H1 (cell line): ENCODE results near the gene ALDH4A1. TPM values are rescaled to one million over a fixed set of nuclear protein-coding genes. Genes with fewer than 3 reads are reported as not detected.

Experiments used
- CTCF ChIA-PET: fragments of 300-600 bp; sonication (Branson Sonifier 250); formaldehyde crosslinking; loops from one replicate; lab custom pipeline; 2021; ENCODE audit not compliant: partially characterized antibody; lab: Charles Lee
- POLR2A ChIA-PET: fragments of 300-600 bp; sonication (Branson Sonifier 250); formaldehyde crosslinking; loops from one replicate; lab custom pipeline; 2021; ENCODE audit warnings: inconsistent platforms; ENCODE audit not compliant: partially characterized antibody; lab: Charles Lee
- DNase-seq, 2 experiments: peaks; one replicate each; pipeline versions ENCODE4 v3.0.0 to v3.0.0-alpha.2; 2010 to 2022; ENCODE audit warnings: low spot score in 2 of 2, low read depth in 1 of 2, mixed read lengths in 1 of 2
- FAIRE-seq: peaks from 2 replicates; lab custom pipeline; 2011; peaks lifted over from hg19 to GRCh38; lab: Jason Lieb, UNC
- H2AFZ ChIP-seq: 2 replicates; pipeline ENCODE4 v1.8.1; 2012; ENCODE audit warnings: low read length, inconsistent platforms
- H2AK5ac ChIP-seq: 2 replicates; pipeline ENCODE4 v1.6.1; 2013; ENCODE audit warnings: low read depth, low read length
- H2BK120ac ChIP-seq: replicated peaks from 2 replicates; pipeline ENCODE3; 2013; ENCODE audit warnings: low read depth, low read length, inconsistent platforms
- H2BK12ac ChIP-seq: 2 replicates; pipeline ENCODE4 v1.6.1; 2013; ENCODE audit warnings: low read depth, low read length
- H2BK15ac ChIP-seq: 2 replicates; pipeline ENCODE4 v1.6.1; 2013; ENCODE audit warnings: low read length
- H2BK20ac ChIP-seq: 2 replicates; pipeline ENCODE4 v1.6.1; 2013; ENCODE audit warnings: low read length
- H2BK5ac ChIP-seq: 2 replicates; pipeline ENCODE4 v1.6.1; 2013; ENCODE audit warnings: low read depth, low read length
- H3K14ac ChIP-seq: 2 replicates; pipeline ENCODE4 v1.6.1; 2013; ENCODE audit warnings: inconsistent platforms; ENCODE audit not compliant: insufficient read length
- H3K18ac ChIP-seq: 2 replicates; pipeline ENCODE4 v1.6.1; 2013; ENCODE audit warnings: low read length; ENCODE audit errors: extremely low read depth
- H3K23ac ChIP-seq: 2 replicates; pipeline ENCODE4 v1.6.1; 2013; ENCODE audit warnings: inconsistent platforms; ENCODE audit not compliant: insufficient read length
- H3K23me2 ChIP-seq: 2 replicates; pipeline ENCODE4 v1.6.1; 2013; ENCODE audit warnings: low read depth, low read length
- H3K27ac ChIP-seq: 2 replicates; pipeline ENCODE4 v1.6.1; 2011; ENCODE audit warnings: low read depth, low read length, inconsistent platforms
- H3K27me3 ChIP-seq, 4 experiments: replicated peaks in 1 of 4; 1 replicate in 1 of 4; 2 replicates in 3 of 4; pipeline versions ENCODE4 v1.6.1 to v1.8.1; 2011 to 2013; ENCODE audit warnings: low read length in 3 of 4, mild to moderate bottlenecking in 3 of 4, inconsistent platforms in 2 of 4, mixed read lengths in 2 of 4, moderate library complexity in 1 of 4; ENCODE audit not compliant: control insufficient read depth in 3 of 4, insufficient read depth in 3 of 4; ENCODE audit errors: extremely low read depth in 1 of 4
- H3K36me3 ChIP-seq, 4 experiments: 2 replicates each; pipeline versions ENCODE4 v1.6.1 to v1.8.1; 2011 to 2013; ENCODE audit warnings: mild to moderate bottlenecking in 4 of 4, low read length in 3 of 4, moderate library complexity in 2 of 4, control low read depth in 1 of 4, inconsistent platforms in 1 of 4; ENCODE audit not compliant: insufficient read depth in 4 of 4, control insufficient read depth in 2 of 4
- H3K4ac ChIP-seq: replicated peaks from 2 replicates; pipeline ENCODE3; 2013; ENCODE audit warnings: low read length, low read depth, mixed read lengths, inconsistent platforms; ENCODE audit not compliant: insufficient read length
- H3K4me1 ChIP-seq, 4 experiments: replicated peaks in 1 of 4; 1 replicate in 1 of 4; 2 replicates in 3 of 4; pipeline versions ENCODE4 v1.6.1 to v1.8.1; 2011 to 2013; ENCODE audit warnings: low read length in 3 of 4, inconsistent platforms in 2 of 4, mixed read lengths in 1 of 4; ENCODE audit not compliant: insufficient read depth in 4 of 4, control insufficient read depth in 3 of 4
- H3K4me2 ChIP-seq, 2 experiments: 2 replicates each; pipeline versions ENCODE4 v1.6.1 to v1.8.1; 2011 to 2013; ENCODE audit warnings: low read depth in 2 of 2, low read length in 2 of 2, control low read depth in 1 of 2, inconsistent platforms in 1 of 2, mild to moderate bottlenecking in 1 of 2; ENCODE audit not compliant: insufficient read depth in 1 of 2
- H3K4me3 ChIP-seq, 4 experiments: fragments of 200-600, 300-600 bp in 1 of 4; sonication (generic), shearing (Covaris generic), sonication (Bioruptor Twin) in 1 of 4; 2 replicates each; pipeline versions ENCODE4 v1.5.1 to v1.8.1; 2011 to 2016; ENCODE audit warnings: low read length in 4 of 4, low read depth in 3 of 4, control low read depth in 2 of 4, inconsistent platforms in 2 of 4, mild to moderate bottlenecking in 2 of 4, mixed read lengths in 1 of 4, moderate library complexity in 1 of 4; ENCODE audit not compliant: insufficient read depth in 2 of 4; ENCODE audit errors: extremely low read depth in 1 of 4
- H3K56ac ChIP-seq: replicated peaks from 2 replicates; pipeline ENCODE3; 2013; ENCODE audit warnings: low read depth, mild to moderate bottlenecking, mixed read lengths, low read length, inconsistent platforms; ENCODE audit not compliant: insufficient read length
- H3K79me1 ChIP-seq: 2 replicates; pipeline ENCODE4 v1.6.1; 2013; ENCODE audit warnings: low read depth, low read length, control low read depth
- H3K79me2 ChIP-seq, 2 experiments: 2 replicates each; pipeline versions ENCODE4 v1.6.1 to v1.8.1; 2012 to 2013; ENCODE audit warnings: low read length in 2 of 2, mild to moderate bottlenecking in 2 of 2, inconsistent platforms in 1 of 2; ENCODE audit not compliant: insufficient read depth in 2 of 2, control insufficient read depth in 1 of 2
- H3K9ac ChIP-seq, 4 experiments: replicated peaks in 1 of 4; 1 replicate in 1 of 4; 2 replicates in 3 of 4; pipeline versions ENCODE4 v1.6.1 to v1.8.1; 2011 to 2013; ENCODE audit warnings: low read depth in 3 of 4, low read length in 3 of 4, control low read depth in 2 of 4, mild to moderate bottlenecking in 2 of 4, moderate library complexity in 2 of 4, inconsistent platforms in 1 of 4; ENCODE audit errors: extremely low read depth in 1 of 4
- H3K9me3 ChIP-seq, 2 experiments: 2 replicates each; pipeline versions ENCODE4 v1.6.1 to v1.8.1; 2012 to 2013; ENCODE audit warnings: mild to moderate bottlenecking in 2 of 2, moderate library complexity in 2 of 2, control low read depth in 1 of 2, inconsistent platforms in 1 of 2, low read depth in 1 of 2, low read length in 1 of 2, mixed read lengths in 1 of 2; ENCODE audit not compliant: insufficient read depth in 2 of 2
- H4K20me1 ChIP-seq, 2 experiments: replicated peaks in 1 of 2; 2 replicates each; pipeline versions ENCODE3 to v1.8.1; 2011 to 2013; ENCODE audit warnings: inconsistent platforms in 2 of 2, low read length in 2 of 2, mild to moderate bottlenecking in 1 of 2; ENCODE audit not compliant: insufficient read depth in 2 of 2, control insufficient read depth in 1 of 2
- H4K5ac ChIP-seq: 2 replicates; pipeline ENCODE4 v1.6.1; 2013; ENCODE audit warnings: low read length, low read depth, mixed read lengths, inconsistent platforms; ENCODE audit not compliant: insufficient read length
- H4K8ac ChIP-seq: 2 replicates; pipeline ENCODE4 v1.8.0; 2013; ENCODE audit warnings: mild to moderate bottlenecking, moderate library complexity, low read length, inconsistent platforms; ENCODE audit not compliant: insufficient read depth; ENCODE audit errors: extremely low read depth
- H4K91ac ChIP-seq: replicated peaks from 2 replicates; pipeline ENCODE3; 2013; ENCODE audit warnings: low read length, mixed read lengths, inconsistent platforms; ENCODE audit not compliant: insufficient read length
- KDM4A ChIP-seq: IDR thresholded peaks from one replicate; pipeline ENCODE4 v1.7.1; 2012; ENCODE audit warnings: low read depth, mild to moderate bottlenecking, moderate library complexity, low read length, inconsistent platforms; ENCODE audit not compliant: severe bottlenecking
- PHF8 ChIP-seq: fragments of 200-600 bp; sonication (generic); conservative IDR thresholded peaks from 2 replicates; pipeline ENCODE4 v1.7.1; 2012; ENCODE audit warnings: low read depth, mild to moderate bottlenecking, inconsistent platforms, low read length, moderate library complexity
- RFX5 ChIP-seq: IDR thresholded peaks from 2 replicates; pipeline ENCODE4 v1.6.1; 2011; ENCODE audit warnings: low read depth, low read length, improper control_type of control experiment, borderline replicate concordance
- WGBS, 2 experiments: shearing (Covaris generic) in 1 of 2; methylation state at CpG; one replicate each; pipeline versions ENCODE4 v1.1.6 to v1.1.7; 2013 to 2015; ENCODE audit warnings: low lambda C conversion rate in 2 of 2, mixed read lengths in 2 of 2, inconsistent platforms in 1 of 2, low coverage in 1 of 2, missing lambda C conversion rate in 1 of 2; ENCODE audit not compliant: insufficient replicate concordance in 2 of 2, insufficient coverage in 1 of 2, insufficient read length in 1 of 2; ENCODE audit errors: extremely low coverage in 1 of 2, missing lambda C conversion rate in 1 of 2; 5-methylcytosine and 5-hydroxymethylcytosine counted together
- polyA plus RNA-seq, 7 experiments: library from polyadenylated mRNA; depleted of rRNA in 3 of 7; stranded (reverse) in 5 of 7; unstranded in 2 of 7; fragments of >200 nt in 5 of 7; fragments of 200-250 nt in 2 of 7; gene quantifications; 1 replicate in 5 of 7; 2 replicates in 1 of 7; 4 replicates in 1 of 7; pipeline versions ENCODE4 v1.2.1 to v1.2.3, GENCODE V29; 2011 to 2013; ENCODE audit warnings: missing spikeins in 2 of 7, mixed read lengths in 2 of 7
- total RNA-seq: library from RNA; stranded (reverse); fragmentation: NEBNext Ultra II Directional; extraction: Animal tissue kit (Norgen Biotek cat#: 25700); gene quantifications from 2 replicates; pipeline ENCODE4 v1.2.1, GENCODE V29; 2021

Gene ALDH4A1
- total and polyA plus RNA-seq, 2 of the 8 experiments (the other 6 are each of a cell fraction or from before 2014, with no cell fraction given): 30.3 to 35.9 TPM

- POLR2A ChIA-PET: interaction anchor here (0.6 to 1.9 kb wide), 11 partner anchors 10 to 951 kb away, joined by 3 to 11 read pairs (median 3); no protein-coding TSS in a partner anchor
- WGBS, 2 experiments: 56% methylated on average over 8 of the region's 8 CpGs; no CpG with 5 or more reads in 1 of the 2 experiments
- Histone ChIP-seq H2BK20ac (no peak overlapping the region), H3K23me2 (peaks cover 6% of the 10 kb centered on the region; the same call in 1 of the 2 replicates), H2AFZ (no peak overlapping the region), H4K5ac (no peak overlapping the region), H3K14ac (no peak overlapping the region), H3K4me2 (peak overlapping the region; percentile 84 to 85), H3K23ac (no peak overlapping the region), H3K36me3 (no peaks in the 10 kb centered on the region), H3K4me3 (peak overlapping the region; percentile 74 to 93 (median 92)), H3K27ac (no peak overlapping the region), H2BK5ac (no peak overlapping the region), H4K20me1 (peaks cover 2 to 4% of the 10 kb centered on the region in 2 experiments), H3K4me1 (peaks cover 0 to 7% (median 2%) of the 10 kb centered on the region in 4 experiments; a peak in 5 of 7 replicates), H3K4ac (no peak overlapping the region), H4K91ac (no peak overlapping the region), H3K56ac (no peak overlapping the region), H2BK120ac (no peak overlapping the region), H3K18ac (no peak overlapping the region; the same call in 1 of the 2 replicates), H3K79me2 (no peaks in the 10 kb centered on the region), H3K27me3 (peaks cover 0 to 3% (median 0%) of the 10 kb centered on the region in 4 experiments; a peak in 4 of 7 replicates), H2BK15ac (no peak overlapping the region), H4K8ac (no peak overlapping the region), H3K9me3 (no peaks in the 10 kb centered on the region), H3K79me1 (peaks cover 3% of the 10 kb centered on the region; the same call in 1 of the 2 replicates), H2BK12ac (no peak overlapping the region), H2AK5ac (no peak overlapping the region), H3K9ac (peak overlapping the region in 3 of 4 experiments; percentile 21 to 64 (median 53); a peak in 4 of 7 replicates)
- CTCF ChIA-PET: interaction anchor here (0.7 to 8.0 kb wide), 11 partner anchors 9 to 59 kb away, joined by 3 to 131 read pairs (median 4); no protein-coding TSS in a partner anchor
- TF ChIP-seq PHF8 (no peak), KDM4A (peak; percentile 3), RFX5 (no peak)
- DNase-seq (no peak), FAIRE-seq (no peak)
Measured at GRCh38 chr1:18903291-18903756, 969 bp upstream of the ALDH4A1 start.
